ENCODE data around the gene RAB29.

RAB29 gene

DNA sequence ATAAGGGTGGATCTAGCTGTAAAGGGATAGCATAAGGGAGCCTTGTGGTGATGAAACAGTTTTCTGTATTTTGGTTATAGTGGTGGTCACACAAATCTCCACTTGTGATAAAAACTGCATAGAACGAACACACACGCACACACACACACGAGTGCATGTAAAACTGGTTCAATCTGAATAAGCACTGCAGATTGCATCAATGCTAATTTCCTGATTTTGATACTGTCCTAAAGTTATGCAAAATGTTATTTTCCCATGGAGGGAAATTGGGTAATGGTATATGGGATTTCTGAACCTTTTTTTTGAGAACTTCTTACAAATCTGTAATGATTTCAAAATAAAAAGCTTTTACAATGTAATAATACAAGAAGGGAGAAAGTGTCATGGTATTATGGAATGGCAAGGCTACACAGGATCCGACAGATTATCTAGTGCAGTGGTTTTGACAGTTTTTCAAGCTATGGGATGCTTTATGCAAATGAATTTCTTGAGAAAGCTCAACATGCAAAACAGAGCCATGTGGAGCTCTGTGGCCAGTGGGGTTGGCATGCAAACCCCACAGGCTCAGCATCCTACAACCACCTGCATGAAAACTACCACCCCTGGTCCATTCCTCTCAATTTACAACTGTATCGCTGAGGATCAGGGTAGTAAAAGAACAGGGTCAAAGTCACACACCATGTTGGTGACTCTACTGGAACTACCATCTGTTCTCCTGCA, 18.9 kb upstream of the RAB29 start:
- no peak for DNase-seq (ENCODE audit: low spot score)

- no peak for DNase-seq (ENCODE audit: low spot score)
Measured at GRCh38 chr1:205792961-205793673, 17.8 kb upstream of the RAB29 start.

DNA sequence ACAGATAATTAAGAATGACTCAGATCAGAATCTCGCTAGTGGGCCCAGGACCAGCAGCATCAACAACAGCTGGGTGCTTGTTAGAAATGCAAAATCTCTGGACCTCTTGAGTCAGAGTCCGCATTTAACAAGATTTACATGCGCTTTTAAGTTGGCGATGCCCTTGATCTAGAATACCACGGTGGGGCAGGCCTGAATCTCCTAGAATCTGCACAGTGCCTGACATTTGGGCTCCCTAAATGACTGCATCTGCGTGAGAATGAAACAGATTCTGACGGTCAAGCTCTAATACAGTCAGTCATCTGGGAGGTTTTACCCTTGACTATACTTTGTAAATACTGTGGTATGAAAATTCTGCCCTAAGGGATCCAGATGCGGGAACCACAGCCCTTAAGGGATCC, 17.2 kb upstream of the RAB29 start:
- no peak for DNase-seq (ENCODE audit: low spot score)

GRCh38 chr1:205791568-205792180, 16.4 kb upstream of the RAB29 start:
- peak; percentile 82 for DNase-seq (ENCODE audit: low spot score)

- DNase-seq (ENCODE audit: low spot score): no peak
Measured at GRCh38 chr1:205787287-205787916, 12.1 kb upstream of the RAB29 start.

- DNase-seq (ENCODE audit: low spot score): no peak
Measured at GRCh38 chr1:205786601-205787000, 11.3 kb upstream of the RAB29 start.

DNA sequence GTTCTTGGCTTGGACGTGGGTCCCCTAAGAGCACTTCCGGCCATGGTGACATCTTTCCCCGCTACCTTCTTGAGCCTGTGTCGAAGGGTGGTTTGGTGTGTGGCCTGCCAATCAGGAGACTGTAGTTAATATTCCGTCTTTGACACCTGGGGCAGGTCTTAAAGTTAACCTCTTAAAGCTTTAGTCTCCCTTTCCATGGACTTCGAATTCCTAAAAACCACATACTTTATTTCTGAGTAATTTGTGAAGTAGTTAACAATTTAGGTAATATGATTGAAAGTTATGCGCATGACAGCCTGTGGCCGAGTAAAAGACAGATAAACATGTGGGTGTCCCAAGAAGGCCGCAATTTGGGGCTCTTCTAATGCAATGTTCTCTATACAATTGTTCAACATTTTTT, 10.2 kb upstream of the RAB29 start:
- DNase-seq (ENCODE audit: low spot score): no peak

- DNase-seq (ENCODE audit: low spot score): no peak
Measured at GRCh38 chr1:205783904-205784303, 8.6 kb upstream of the RAB29 start.

GRCh38 chr1:205783433-205783795, 8.1 kb upstream of the RAB29 start:
- no peak for DNase-seq (ENCODE audit: low spot score)

DNA sequence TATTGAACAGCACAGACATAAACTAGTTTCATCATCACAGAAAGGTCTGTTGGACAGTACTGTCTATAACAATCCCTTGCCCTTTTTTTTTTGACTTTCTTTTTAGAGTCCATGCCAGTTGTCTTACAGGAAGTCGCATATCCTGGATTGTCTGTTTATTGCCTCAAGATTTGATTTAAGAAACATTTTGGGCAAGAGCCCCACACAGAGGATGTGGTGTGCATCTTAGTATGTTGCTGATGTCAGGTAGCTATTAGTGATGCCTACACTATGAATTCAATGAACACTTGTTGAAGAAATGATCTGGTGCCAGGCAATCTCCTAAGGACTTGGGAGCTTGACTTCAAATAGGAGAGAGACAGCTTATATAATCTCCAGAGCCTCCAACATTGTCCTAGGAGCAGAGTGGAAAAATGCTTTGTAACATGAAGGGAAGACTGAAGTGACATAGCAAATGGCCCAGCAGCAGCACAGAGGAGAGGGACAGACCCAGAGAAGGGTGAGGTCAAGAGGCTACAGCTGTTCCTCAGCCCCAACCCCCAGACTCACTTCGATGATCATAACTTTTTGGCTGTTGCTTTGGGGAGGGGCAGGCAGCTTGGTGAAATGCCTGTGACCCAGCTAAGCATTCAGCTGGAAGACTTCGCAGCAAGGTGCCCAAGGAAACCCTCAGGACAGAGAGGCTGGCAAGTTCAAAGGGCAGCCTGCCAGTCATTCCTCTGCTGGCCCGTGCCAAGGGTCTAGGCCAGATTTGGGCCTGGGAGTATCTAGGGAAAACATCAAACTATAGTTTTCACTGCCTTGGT, 7.5 kb upstream of the RAB29 start:
- DNase-seq (ENCODE audit: low spot score): no peak

DNA sequence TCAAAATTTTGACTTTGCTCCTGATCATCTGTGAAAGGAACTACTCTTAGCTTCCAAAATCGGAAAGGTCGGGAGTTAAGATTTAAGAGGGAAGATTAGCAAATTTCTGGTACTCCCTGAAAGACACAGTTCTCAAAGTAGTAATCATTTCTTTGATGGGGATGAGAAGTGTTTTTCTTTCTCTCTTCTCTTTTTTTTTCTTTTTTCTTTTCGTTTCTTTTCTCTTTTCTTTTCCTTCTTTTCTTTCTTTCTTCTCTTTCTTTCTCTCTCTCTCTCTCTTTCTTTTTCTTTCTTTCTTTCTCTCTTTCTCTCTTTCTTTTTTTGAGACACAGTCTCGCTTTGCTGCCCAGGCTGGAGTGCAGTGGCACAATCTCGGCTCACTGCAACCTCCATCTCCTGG, 5.1 kb upstream of the RAB29 start:
- no peak for DNase-seq (ENCODE audit: low spot score)

DNA sequence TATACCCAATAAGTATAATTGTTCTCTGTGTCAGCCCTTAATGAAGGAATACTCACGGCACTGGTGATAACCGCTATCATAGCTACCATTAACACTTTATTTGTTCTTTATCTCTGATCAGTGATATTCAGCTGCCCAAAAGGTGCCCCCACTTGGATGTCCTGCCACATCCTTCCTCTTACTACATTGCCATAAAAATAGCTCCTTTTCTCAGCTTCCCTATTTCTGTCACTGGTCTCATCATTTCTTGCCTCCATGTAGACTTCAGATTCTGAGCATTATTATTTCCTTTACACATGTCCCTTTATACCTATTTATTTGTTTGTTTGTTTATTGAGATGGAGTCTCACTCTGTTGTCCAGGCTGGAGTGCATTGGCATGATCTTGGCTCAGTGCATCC, 2.7 kb upstream of the RAB29 start:
- DNase-seq (ENCODE audit: low spot score): no peak

DNA sequence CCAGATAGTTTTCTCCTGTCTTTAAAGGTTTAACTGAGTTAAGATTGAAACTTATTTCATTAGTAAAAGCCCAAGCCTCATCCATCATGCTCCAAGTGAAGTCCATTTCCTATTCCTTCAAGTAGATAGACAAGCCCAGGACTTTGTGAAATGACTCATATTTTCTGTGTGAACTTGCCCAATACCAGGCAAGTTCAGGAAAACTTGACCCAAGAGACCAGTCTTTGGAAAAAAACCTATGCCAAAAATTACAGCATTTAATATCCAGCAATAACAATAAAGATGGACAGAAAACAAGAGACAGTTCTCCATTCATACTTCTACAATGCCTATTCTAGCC, 405 bp upstream of the RAB29 start:
- DNase-seq (ENCODE audit: low spot score): peak; percentile 49

DNA sequence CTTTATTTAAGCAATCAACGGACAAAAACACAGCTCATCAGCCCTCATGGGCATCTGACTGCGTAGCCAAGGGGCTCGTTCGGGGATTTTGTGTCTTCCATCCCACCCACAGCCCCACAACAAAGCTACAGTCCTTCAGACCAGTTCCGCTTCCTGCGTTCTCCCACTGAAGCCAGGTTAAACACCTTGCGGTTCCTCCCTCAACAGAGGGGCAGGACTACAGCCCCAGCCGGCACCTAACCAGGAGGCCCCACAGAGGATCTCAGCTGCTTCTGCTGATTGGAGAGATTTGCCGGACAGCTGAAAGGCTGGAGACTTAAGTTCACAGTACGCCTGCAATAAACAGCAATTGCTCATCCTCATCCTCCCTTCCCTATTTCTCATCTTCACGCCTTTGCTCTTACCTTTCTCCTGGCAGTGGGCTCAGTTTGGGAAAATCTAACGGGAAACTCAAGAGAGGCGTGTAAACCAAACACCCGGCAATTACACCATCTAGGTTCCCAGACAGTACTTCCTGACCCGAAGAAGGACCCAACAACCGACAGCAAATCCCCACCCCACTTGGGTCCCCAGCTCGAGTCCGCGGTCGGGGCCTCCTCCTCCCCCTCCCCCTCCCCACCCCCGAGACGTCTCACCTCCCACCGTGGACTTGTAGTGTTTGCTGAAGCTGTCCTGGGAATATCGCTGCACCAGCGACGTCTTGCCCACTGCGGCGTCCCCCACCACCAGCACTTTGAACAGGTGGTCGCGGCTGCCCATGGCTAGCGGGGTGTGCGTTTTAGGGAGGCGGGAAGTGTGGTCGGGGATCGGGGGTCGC, 876 bp downstream of the RAB29 start:
- peak; percentile 20 for DNase-seq (ENCODE audit: low spot score)

GRCh38 chr1:205772607-205773032, 2.7 kb downstream of the RAB29 start:
- no peak for DNase-seq (ENCODE audit: low spot score)

- no peak for DNase-seq (ENCODE audit: low spot score)
Measured at GRCh38 chr1:205770618-205771017, 4.7 kb downstream of the RAB29 start.

GRCh38 chr1:205769641-205770365, 5.5 kb downstream of the RAB29 start:
- DNase-seq (ENCODE audit: low spot score): peak; percentile 64

DNA sequence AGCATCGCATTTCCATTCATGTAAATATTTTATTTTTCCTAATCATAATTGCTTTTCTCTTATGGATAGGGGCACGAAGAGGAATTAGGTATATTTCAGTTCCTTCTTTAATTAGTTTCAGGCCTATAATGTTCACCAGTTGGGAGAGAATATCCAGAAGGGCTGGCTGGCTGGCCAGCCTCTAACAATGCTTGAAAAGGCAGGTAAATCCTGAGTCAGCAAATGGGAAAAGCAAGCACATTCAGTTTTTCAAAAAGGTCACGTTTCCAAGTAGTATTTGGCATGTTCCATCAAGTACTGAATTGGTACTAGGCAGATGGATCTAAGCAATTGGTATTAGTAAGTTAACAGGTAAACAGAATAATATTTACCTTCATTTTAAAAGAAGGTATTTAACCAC, 8.0 kb downstream of the RAB29 start:
- DNase-seq (ENCODE audit: low spot score): no peak

GRCh38 chr1:205766570-205766969, 8.7 kb downstream of the RAB29 start:
- DNase-seq (ENCODE audit: low spot score): no peak

DNA sequence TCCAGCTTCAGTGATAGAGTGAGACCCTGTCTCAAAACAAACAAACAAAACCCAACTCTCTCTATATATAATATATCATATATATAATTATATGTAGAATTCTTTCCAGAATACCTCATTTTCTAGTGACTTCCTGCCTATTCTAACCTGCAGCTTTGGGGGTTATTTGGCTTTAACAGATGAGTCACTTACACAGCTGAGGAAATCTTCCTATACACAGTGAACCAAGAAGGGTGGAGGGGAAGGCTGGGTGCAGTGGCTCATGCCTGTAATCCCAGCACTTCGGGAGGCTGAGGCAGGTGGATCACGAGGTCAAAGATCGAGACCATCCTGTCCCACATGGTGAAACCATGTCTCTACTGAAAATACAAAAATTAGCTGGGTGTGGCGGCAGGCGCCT, 9.2 kb downstream of the RAB29 start:
- no peak for DNase-seq (ENCODE audit: low spot score)

DNA sequence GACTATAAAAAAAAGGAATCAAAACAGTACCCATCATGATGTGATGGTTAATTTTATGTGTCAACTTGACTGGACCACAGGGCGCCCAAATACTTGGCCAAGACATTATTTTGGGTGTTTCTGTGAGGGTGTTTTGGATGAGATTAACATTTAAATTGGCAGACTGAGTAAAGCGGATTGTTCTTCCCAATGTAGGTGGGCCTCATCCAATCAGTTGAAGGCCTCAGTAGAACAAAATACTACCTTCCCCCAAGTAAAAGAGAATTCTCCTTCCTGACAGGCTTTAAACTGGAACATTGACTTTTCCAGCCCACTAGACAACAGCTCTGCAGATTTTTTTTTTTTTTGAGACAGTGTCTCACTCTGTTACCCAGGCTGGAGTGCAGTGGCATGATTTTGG, 10.7 kb downstream of the RAB29 start:
- no peak for DNase-seq (ENCODE audit: low spot score)

Measured in GM03348 (cell line).